Measurements from ENCODE around the gene RGPD6. TPM values are rescaled to one million over a fixed set of nuclear protein-coding genes. Genes with fewer than 3 reads are reported as not detected.
"Not testable (repeated sequence)": the region's sequence is repeated elsewhere in the genome, so short reads cannot be mapped to it uniquely, and the experiment has no call there.

The RGPD6 gene
- total RNA-seq: 103 TPM

GRCh38 chr2:110576763-110577416 lies at the start of gene RGPD6:
Gene RGPD6, minus strand, starts transcription at chr2:110577222. Its CDS starts 198 bp downstream, at chr2:110577024.
- not testable (repeated sequence) for H3K4me1 ChIP-seq (ENCODE audit: insufficient read depth, low read length); H3K9me3 ChIP-seq (ENCODE audit: low read depth, low read length); H3K27me3 ChIP-seq (ENCODE audit: insufficient read depth, low read length); H3K4me3 ChIP-seq (ENCODE audit: low read length)

GRCh38 chr2:110619326-110619939 lies 42.4 kb upstream of the RGPD6 start:
- H3K27me3 ChIP-seq (ENCODE audit: insufficient read depth, low read length); H3K4me1 ChIP-seq (ENCODE audit: insufficient read depth, low read length); H3K4me3 ChIP-seq (ENCODE audit: low read length); H3K9me3 ChIP-seq (ENCODE audit: low read depth, low read length): not testable (repeated sequence)

GRCh38 chr2:110613927-110614326 lies 36.9 kb upstream of the RGPD6 start:
- H3K4me3 ChIP-seq (ENCODE audit: low read length); H3K27me3 ChIP-seq (ENCODE audit: insufficient read depth, low read length); H3K4me1 ChIP-seq (ENCODE audit: insufficient read depth, low read length); H3K9me3 ChIP-seq (ENCODE audit: low read depth, low read length): not testable (repeated sequence)

GRCh38 chr2:110610613-110611250 lies 33.7 kb upstream of the RGPD6 start:
- not testable (repeated sequence) for H3K4me1 ChIP-seq (ENCODE audit: insufficient read depth, low read length); H3K27me3 ChIP-seq (ENCODE audit: insufficient read depth, low read length); H3K9me3 ChIP-seq (ENCODE audit: low read depth, low read length); H3K4me3 ChIP-seq (ENCODE audit: low read length)

GRCh38 chr2:110609843-110610612 lies 33.0 kb upstream of the RGPD6 start:
- H3K4me1 ChIP-seq (ENCODE audit: insufficient read depth, low read length); H3K4me3 ChIP-seq (ENCODE audit: low read length); H3K9me3 ChIP-seq (ENCODE audit: low read depth, low read length); H3K27me3 ChIP-seq (ENCODE audit: insufficient read depth, low read length): not testable (repeated sequence)

GRCh38 chr2:110608788-110609502 lies 31.9 kb upstream of the RGPD6 start:
- H3K27me3 ChIP-seq (ENCODE audit: insufficient read depth, low read length); H3K9me3 ChIP-seq (ENCODE audit: low read depth, low read length); H3K4me1 ChIP-seq (ENCODE audit: insufficient read depth, low read length); H3K4me3 ChIP-seq (ENCODE audit: low read length): not testable (repeated sequence)

GRCh38 chr2:110605057-110605456 lies 28.0 kb upstream of the RGPD6 start:
- H3K27me3 ChIP-seq (ENCODE audit: insufficient read depth, low read length); H3K9me3 ChIP-seq (ENCODE audit: low read depth, low read length); H3K4me1 ChIP-seq (ENCODE audit: insufficient read depth, low read length); H3K4me3 ChIP-seq (ENCODE audit: low read length): not testable (repeated sequence)

GRCh38 chr2:110603917-110604591 lies 27.0 kb upstream of the RGPD6 start:
- not testable (repeated sequence) for H3K4me1 ChIP-seq (ENCODE audit: insufficient read depth, low read length); H3K9me3 ChIP-seq (ENCODE audit: low read depth, low read length); H3K4me3 ChIP-seq (ENCODE audit: low read length)

GRCh38 chr2:110602139-110602538 lies 25.1 kb upstream of the RGPD6 start:
- H3K9me3 ChIP-seq (ENCODE audit: low read depth, low read length); H3K27me3 ChIP-seq (ENCODE audit: insufficient read depth, low read length); H3K4me1 ChIP-seq (ENCODE audit: insufficient read depth, low read length); H3K4me3 ChIP-seq (ENCODE audit: low read length): not testable (repeated sequence)

More at GRCh38 chr2:110603917-110604591, 27.0 kb upstream of the RGPD6 start:
- H3K27me3 ChIP-seq (ENCODE audit: insufficient read depth, low read length): not testable (repeated sequence)

- H3K9me3 ChIP-seq (ENCODE audit: low read depth, low read length); H3K4me3 ChIP-seq (ENCODE audit: low read length); H3K4me1 ChIP-seq (ENCODE audit: insufficient read depth, low read length); H3K27me3 ChIP-seq (ENCODE audit: insufficient read depth, low read length): not testable (repeated sequence)
These were observed 15.0 kb upstream of the RGPD6 start for GRCh38 chr2:110591973-110592372.

- not testable (repeated sequence) for H3K4me3 ChIP-seq (ENCODE audit: low read length)
These were observed 12.8 kb upstream of the RGPD6 start for GRCh38 chr2:110589677-110590330.

GRCh38 chr2:110588520-110588919 lies 11.5 kb upstream of the RGPD6 start:
- H3K27me3 ChIP-seq (ENCODE audit: insufficient read depth, low read length); H3K9me3 ChIP-seq (ENCODE audit: low read depth, low read length); H3K4me3 ChIP-seq (ENCODE audit: low read length); H3K4me1 ChIP-seq (ENCODE audit: insufficient read depth, low read length): not testable (repeated sequence)

More at GRCh38 chr2:110589677-110590330, 12.8 kb upstream of the RGPD6 start:
- not testable (repeated sequence) for H3K4me1 ChIP-seq (ENCODE audit: insufficient read depth, low read length); H3K9me3 ChIP-seq (ENCODE audit: low read depth, low read length); H3K27me3 ChIP-seq (ENCODE audit: insufficient read depth, low read length)

GRCh38 chr2:110579216-110579965 lies 2.4 kb upstream of the RGPD6 start:
- not testable (repeated sequence) for H3K9me3 ChIP-seq (ENCODE audit: low read depth, low read length); H3K4me3 ChIP-seq (ENCODE audit: low read length); H3K27me3 ChIP-seq (ENCODE audit: insufficient read depth, low read length); H3K4me1 ChIP-seq (ENCODE audit: insufficient read depth, low read length)
